H1 (cell line): ENCODE results near the gene DBNDD2. TPM values are rescaled to one million over a fixed set of nuclear protein-coding genes. Genes with fewer than 3 reads are reported as not detected.

Experiments
- CTCF ChIA-PET: fragments of 300-600 bp; sonication (Branson Sonifier 250); formaldehyde crosslinking; loops from one replicate; lab custom pipeline; 2021; ENCODE audit not compliant: partially characterized antibody; lab: Charles Lee
- POLR2A ChIA-PET: fragments of 300-600 bp; sonication (Branson Sonifier 250); formaldehyde crosslinking; loops from one replicate; lab custom pipeline; 2021; ENCODE audit warnings: inconsistent platforms; ENCODE audit not compliant: partially characterized antibody; lab: Charles Lee
- DNase-seq, 2 experiments: peaks; one replicate each; pipeline versions ENCODE4 v3.0.0 to v3.0.0-alpha.2; 2010 to 2022; ENCODE audit warnings: low spot score in 2 of 2, low read depth in 1 of 2, mixed read lengths in 1 of 2
- FAIRE-seq: peaks from 2 replicates; lab custom pipeline; 2011; peaks lifted over from hg19 to GRCh38; lab: Jason Lieb, UNC
- H2AFZ ChIP-seq: 2 replicates; pipeline ENCODE4 v1.8.1; 2012; ENCODE audit warnings: low read length, inconsistent platforms
- H2AK5ac ChIP-seq: 2 replicates; pipeline ENCODE4 v1.6.1; 2013; ENCODE audit warnings: low read depth, low read length
- H2BK120ac ChIP-seq: replicated peaks from 2 replicates; pipeline ENCODE3; 2013; ENCODE audit warnings: low read depth, low read length, inconsistent platforms
- H2BK12ac ChIP-seq: 2 replicates; pipeline ENCODE4 v1.6.1; 2013; ENCODE audit warnings: low read depth, low read length
- H2BK15ac ChIP-seq: 2 replicates; pipeline ENCODE4 v1.6.1; 2013; ENCODE audit warnings: low read length
- H2BK20ac ChIP-seq: 2 replicates; pipeline ENCODE4 v1.6.1; 2013; ENCODE audit warnings: low read length
- H2BK5ac ChIP-seq: 2 replicates; pipeline ENCODE4 v1.6.1; 2013; ENCODE audit warnings: low read depth, low read length
- H3K14ac ChIP-seq: 2 replicates; pipeline ENCODE4 v1.6.1; 2013; ENCODE audit warnings: inconsistent platforms; ENCODE audit not compliant: insufficient read length
- H3K18ac ChIP-seq: 2 replicates; pipeline ENCODE4 v1.6.1; 2013; ENCODE audit warnings: low read length; ENCODE audit errors: extremely low read depth
- H3K23ac ChIP-seq: 2 replicates; pipeline ENCODE4 v1.6.1; 2013; ENCODE audit warnings: inconsistent platforms; ENCODE audit not compliant: insufficient read length
- H3K23me2 ChIP-seq: 2 replicates; pipeline ENCODE4 v1.6.1; 2013; ENCODE audit warnings: low read depth, low read length
- H3K27ac ChIP-seq: 2 replicates; pipeline ENCODE4 v1.6.1; 2011; ENCODE audit warnings: low read depth, low read length, inconsistent platforms
- H3K27me3 ChIP-seq, 4 experiments: replicated peaks in 1 of 4; 1 replicate in 1 of 4; 2 replicates in 3 of 4; pipeline versions ENCODE4 v1.6.1 to v1.8.1; 2011 to 2013; ENCODE audit warnings: low read length in 3 of 4, mild to moderate bottlenecking in 3 of 4, inconsistent platforms in 2 of 4, mixed read lengths in 2 of 4, moderate library complexity in 1 of 4; ENCODE audit not compliant: control insufficient read depth in 3 of 4, insufficient read depth in 3 of 4; ENCODE audit errors: extremely low read depth in 1 of 4
- H3K36me3 ChIP-seq, 4 experiments: 2 replicates each; pipeline versions ENCODE4 v1.6.1 to v1.8.1; 2011 to 2013; ENCODE audit warnings: mild to moderate bottlenecking in 4 of 4, low read length in 3 of 4, moderate library complexity in 2 of 4, control low read depth in 1 of 4, inconsistent platforms in 1 of 4; ENCODE audit not compliant: insufficient read depth in 4 of 4, control insufficient read depth in 2 of 4
- H3K4ac ChIP-seq: replicated peaks from 2 replicates; pipeline ENCODE3; 2013; ENCODE audit warnings: low read length, low read depth, mixed read lengths, inconsistent platforms; ENCODE audit not compliant: insufficient read length
- H3K4me1 ChIP-seq, 4 experiments: replicated peaks in 1 of 4; 1 replicate in 1 of 4; 2 replicates in 3 of 4; pipeline versions ENCODE4 v1.6.1 to v1.8.1; 2011 to 2013; ENCODE audit warnings: low read length in 3 of 4, inconsistent platforms in 2 of 4, mixed read lengths in 1 of 4; ENCODE audit not compliant: insufficient read depth in 4 of 4, control insufficient read depth in 3 of 4
- H3K4me2 ChIP-seq, 2 experiments: 2 replicates each; pipeline versions ENCODE4 v1.6.1 to v1.8.1; 2011 to 2013; ENCODE audit warnings: low read depth in 2 of 2, low read length in 2 of 2, control low read depth in 1 of 2, inconsistent platforms in 1 of 2, mild to moderate bottlenecking in 1 of 2; ENCODE audit not compliant: insufficient read depth in 1 of 2
- H3K4me3 ChIP-seq, 4 experiments: fragments of 200-600, 300-600 bp in 1 of 4; sonication (generic), shearing (Covaris generic), sonication (Bioruptor Twin) in 1 of 4; 2 replicates each; pipeline versions ENCODE4 v1.5.1 to v1.8.1; 2011 to 2016; ENCODE audit warnings: low read length in 4 of 4, low read depth in 3 of 4, control low read depth in 2 of 4, inconsistent platforms in 2 of 4, mild to moderate bottlenecking in 2 of 4, mixed read lengths in 1 of 4, moderate library complexity in 1 of 4; ENCODE audit not compliant: insufficient read depth in 2 of 4; ENCODE audit errors: extremely low read depth in 1 of 4
- H3K56ac ChIP-seq: replicated peaks from 2 replicates; pipeline ENCODE3; 2013; ENCODE audit warnings: low read depth, mild to moderate bottlenecking, mixed read lengths, low read length, inconsistent platforms; ENCODE audit not compliant: insufficient read length
- H3K79me1 ChIP-seq: 2 replicates; pipeline ENCODE4 v1.6.1; 2013; ENCODE audit warnings: low read depth, low read length, control low read depth
- H3K79me2 ChIP-seq, 2 experiments: 2 replicates each; pipeline versions ENCODE4 v1.6.1 to v1.8.1; 2012 to 2013; ENCODE audit warnings: low read length in 2 of 2, mild to moderate bottlenecking in 2 of 2, inconsistent platforms in 1 of 2; ENCODE audit not compliant: insufficient read depth in 2 of 2, control insufficient read depth in 1 of 2
- H3K9ac ChIP-seq, 4 experiments: replicated peaks in 1 of 4; 1 replicate in 1 of 4; 2 replicates in 3 of 4; pipeline versions ENCODE4 v1.6.1 to v1.8.1; 2011 to 2013; ENCODE audit warnings: low read depth in 3 of 4, low read length in 3 of 4, control low read depth in 2 of 4, mild to moderate bottlenecking in 2 of 4, moderate library complexity in 2 of 4, inconsistent platforms in 1 of 4; ENCODE audit errors: extremely low read depth in 1 of 4
- H3K9me3 ChIP-seq, 2 experiments: 2 replicates each; pipeline versions ENCODE4 v1.6.1 to v1.8.1; 2012 to 2013; ENCODE audit warnings: mild to moderate bottlenecking in 2 of 2, moderate library complexity in 2 of 2, control low read depth in 1 of 2, inconsistent platforms in 1 of 2, low read depth in 1 of 2, low read length in 1 of 2, mixed read lengths in 1 of 2; ENCODE audit not compliant: insufficient read depth in 2 of 2
- H4K20me1 ChIP-seq, 2 experiments: replicated peaks in 1 of 2; 2 replicates each; pipeline versions ENCODE3 to v1.8.1; 2011 to 2013; ENCODE audit warnings: inconsistent platforms in 2 of 2, low read length in 2 of 2, mild to moderate bottlenecking in 1 of 2; ENCODE audit not compliant: insufficient read depth in 2 of 2, control insufficient read depth in 1 of 2
- H4K5ac ChIP-seq: 2 replicates; pipeline ENCODE4 v1.6.1; 2013; ENCODE audit warnings: low read length, low read depth, mixed read lengths, inconsistent platforms; ENCODE audit not compliant: insufficient read length
- H4K8ac ChIP-seq: 2 replicates; pipeline ENCODE4 v1.8.0; 2013; ENCODE audit warnings: mild to moderate bottlenecking, moderate library complexity, low read length, inconsistent platforms; ENCODE audit not compliant: insufficient read depth; ENCODE audit errors: extremely low read depth
- H4K91ac ChIP-seq: replicated peaks from 2 replicates; pipeline ENCODE3; 2013; ENCODE audit warnings: low read length, mixed read lengths, inconsistent platforms; ENCODE audit not compliant: insufficient read length
- ASH2L ChIP-seq: fragments of 200-600, 300-600 bp; sonication (generic); IDR thresholded peaks from one replicate; pipeline ENCODE4 v1.7.1; 2017; ENCODE audit warnings: low read length
- EP300 ChIP-seq, 2 experiments: IDR thresholded peaks; 1 replicate in 1 of 2; 2 replicates in 1 of 2; pipeline ENCODE4 v1.6.1; 2011 to 2012; ENCODE audit warnings: low read depth in 2 of 2, low read length in 2 of 2, mild to moderate bottlenecking in 2 of 2, borderline replicate concordance in 1 of 2, inconsistent platforms in 1 of 2, moderate library complexity in 1 of 2
- GABPA ChIP-seq: IDR thresholded peaks from 2 replicates; pipeline ENCODE4 v1.6.1; 2011; ENCODE audit warnings: mild to moderate bottlenecking, low read length, moderate library complexity, borderline replicate concordance; ENCODE audit not compliant: insufficient read depth
- POLR2AphosphoS5 ChIP-seq: IDR thresholded peaks from 2 replicates; pipeline ENCODE4 v1.6.1; 2011; ENCODE audit warnings: low read depth, low read length
- RAD21 ChIP-seq, 2 experiments: IDR thresholded peaks in 1 of 2; conservative IDR thresholded peaks in 1 of 2; 2 replicates each; pipeline ENCODE4 v1.6.1; 2011; ENCODE audit warnings: low read depth in 2 of 2, low read length in 2 of 2, improper control_type of control experiment in 1 of 2, inconsistent platforms in 1 of 2, mild to moderate bottlenecking in 1 of 2, moderate library complexity in 1 of 2
- SP4 ChIP-seq: IDR thresholded peaks from 2 replicates; pipeline ENCODE4 v1.6.1; 2012; ENCODE audit warnings: low read length, inconsistent platforms
- USF2 ChIP-seq: IDR thresholded peaks from 2 replicates; pipeline ENCODE4 v1.6.1; 2011; ENCODE audit warnings: low read length, improper control_type of control experiment
- WGBS, 2 experiments: shearing (Covaris generic) in 1 of 2; methylation state at CpG; one replicate each; pipeline versions ENCODE4 v1.1.6 to v1.1.7; 2013 to 2015; ENCODE audit warnings: low lambda C conversion rate in 2 of 2, mixed read lengths in 2 of 2, inconsistent platforms in 1 of 2, low coverage in 1 of 2, missing lambda C conversion rate in 1 of 2; ENCODE audit not compliant: insufficient replicate concordance in 2 of 2, insufficient coverage in 1 of 2, insufficient read length in 1 of 2; ENCODE audit errors: extremely low coverage in 1 of 2, missing lambda C conversion rate in 1 of 2; 5-methylcytosine and 5-hydroxymethylcytosine counted together
- polyA plus RNA-seq, 7 experiments: library from polyadenylated mRNA; depleted of rRNA in 3 of 7; stranded (reverse) in 5 of 7; unstranded in 2 of 7; fragments of >200 nt in 5 of 7; fragments of 200-250 nt in 2 of 7; gene quantifications; 1 replicate in 5 of 7; 2 replicates in 1 of 7; 4 replicates in 1 of 7; pipeline versions ENCODE4 v1.2.1 to v1.2.3, GENCODE V29; 2011 to 2013; ENCODE audit warnings: missing spikeins in 2 of 7, mixed read lengths in 2 of 7
- total RNA-seq: library from RNA; stranded (reverse); fragmentation: NEBNext Ultra II Directional; extraction: Animal tissue kit (Norgen Biotek cat#: 25700); gene quantifications from 2 replicates; pipeline ENCODE4 v1.2.1, GENCODE V29; 2021
- TF ChIP-seq, protein P1 (sequence below), 3 experiments: IDR thresholded peaks; 1 replicate in 2 of 3; 2 replicates in 1 of 3; pipeline versions ENCODE4 v1.5.1 to v1.6.1; 2011; ENCODE audit warnings: low read length in 3 of 3, mild to moderate bottlenecking in 3 of 3, inconsistent platforms in 2 of 3, low read depth in 1 of 3, moderate library complexity in 1 of 3; ENCODE audit not compliant: insufficient read depth in 1 of 3; ENCODE audit errors: control extremely low read depth in 1 of 3

Gene DBNDD2
- total and polyA plus RNA-seq, 2 of the 8 experiments (the other 6 are each of a cell fraction or from before 2014, with no cell fraction given): 55.8 to 96.3 TPM

- no peak overlapping the region for H2BK20ac ChIP-seq
- H2BK12ac ChIP-seq: no peak overlapping the region
- no peak overlapping the region for H4K8ac ChIP-seq
- H4K91ac ChIP-seq: no peak overlapping the region
- CTCF ChIA-PET: interaction anchor here (0.6 to 16.4 kb wide), 19 partner anchors 11 to 325 kb away, joined by 3 to 317 read pairs (median 5); partner anchors contain the start of genes SYS1 and WFDC2
- no peak overlapping the region for H3K23ac ChIP-seq
- H3K36me3 ChIP-seq: no peaks in the 10 kb centered on the region
- H3K4ac ChIP-seq: no peak overlapping the region
- no peak overlapping the region for H3K18ac ChIP-seq
- no peak overlapping the region for H2BK5ac ChIP-seq
- 64% methylated on average over 7 of the region's 7 CpGs; no CpG with 5 or more reads in 1 of the 2 experiments for WGBS, 2 experiments
- H3K79me2 ChIP-seq: no peaks in the 10 kb centered on the region
- no peaks in the 10 kb centered on the region for H3K9me3 ChIP-seq
- no peaks in the 10 kb centered on the region for H3K79me1 ChIP-seq
- no peaks in the 10 kb centered on the region for H4K20me1 ChIP-seq
- no peak overlapping the region for H3K56ac ChIP-seq
- H3K9ac ChIP-seq: no peak overlapping the region
- no peaks in the 10 kb centered on the region for H3K27me3 ChIP-seq
- no peak overlapping the region for H2AK5ac ChIP-seq
- DNase-seq: peak in 1 of 2 experiments; percentile 81
- H2BK15ac ChIP-seq: no peak overlapping the region
- H3K23me2 ChIP-seq: no peaks in the 10 kb centered on the region
- FAIRE-seq: no peak
- POLR2A ChIA-PET: interaction anchor here (1.0 to 1.5 kb wide), 5 partner anchors 9 to 152 kb away, joined by 3 to 6 read pairs (median 4); partner anchors contain the start of gene WFDC2
- H3K4me1 ChIP-seq: no peaks in the 10 kb centered on the region
- H3K14ac ChIP-seq: no peak overlapping the region
- no peak overlapping the region for H2AFZ ChIP-seq
- H3K27ac ChIP-seq: no peak overlapping the region
- no peak overlapping the region for H3K4me2 ChIP-seq
- no peak overlapping the region for H2BK120ac ChIP-seq
- no peak overlapping the region for H4K5ac ChIP-seq
- no peak overlapping the region for H3K4me3 ChIP-seq
- TF ChIP-seq GABPA: no peak
- peak; percentile 30 to 44; a peak in 3 of 4 replicates for TF ChIP-seq RAD21 (IDR thresholded peaks at IDR 0.05 in 1 of 2, conservative IDR thresholded peaks at IDR 0.05 in 1 of 2; ENCODE audit: low read depth in 2 of 2, low read length in 2 of 2)
- TF ChIP-seq, protein P1, sequence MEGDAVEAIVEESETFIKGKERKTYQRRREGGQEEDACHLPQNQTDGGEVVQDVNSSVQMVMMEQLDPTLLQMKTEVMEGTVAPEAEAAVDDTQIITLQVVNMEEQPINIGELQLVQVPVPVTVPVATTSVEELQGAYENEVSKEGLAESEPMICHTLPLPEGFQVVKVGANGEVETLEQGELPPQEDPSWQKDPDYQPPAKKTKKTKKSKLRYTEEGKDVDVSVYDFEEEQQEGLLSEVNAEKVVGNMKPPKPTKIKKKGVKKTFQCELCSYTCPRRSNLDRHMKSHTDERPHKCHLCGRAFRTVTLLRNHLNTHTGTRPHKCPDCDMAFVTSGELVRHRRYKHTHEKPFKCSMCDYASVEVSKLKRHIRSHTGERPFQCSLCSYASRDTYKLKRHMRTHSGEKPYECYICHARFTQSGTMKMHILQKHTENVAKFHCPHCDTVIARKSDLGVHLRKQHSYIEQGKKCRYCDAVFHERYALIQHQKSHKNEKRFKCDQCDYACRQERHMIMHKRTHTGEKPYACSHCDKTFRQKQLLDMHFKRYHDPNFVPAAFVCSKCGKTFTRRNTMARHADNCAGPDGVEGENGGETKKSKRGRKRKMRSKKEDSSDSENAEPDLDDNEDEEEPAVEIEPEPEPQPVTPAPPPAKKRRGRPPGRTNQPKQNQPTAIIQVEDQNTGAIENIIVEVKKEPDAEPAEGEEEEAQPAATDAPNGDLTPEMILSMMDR (IDR thresholded peaks at IDR 0.05; ENCODE audit: control extremely low read depth in 1 of 3, insufficient read depth in 1 of 3, low read depth in 1 of 3, low read length in 3 of 3): peak; percentile 59 to 85 (median 81)
- TF ChIP-seq ASH2L: no peak
- TF ChIP-seq SP4: no peak
- no peak for TF ChIP-seq POLR2AphosphoS5
- no peak for TF ChIP-seq USF2
- TF ChIP-seq EP300 (IDR thresholded peaks at IDR 0.05; ENCODE audit: borderline replicate concordance in 1 of 2, low read depth in 2 of 2, low read length in 2 of 2): no peak
These were observed 37.9 kb downstream of the DBNDD2 start for GRCh38 chr20:45445805-45446562.
